A673 (cell line): Measurements from ENCODE around the gene TRPC4. TPM values are rescaled to one million over a fixed set of nuclear protein-coding genes. Genes with fewer than 3 reads are reported as not detected.

Source experiments
- BruUV-seq: library from RNA; stranded (reverse); fragments of 400-500 nt; replicated peaks from 2 replicates; lab custom pipeline; 2021; lab: Mats Ljungman, UMichigan
- CTCF ChIA-PET: fragments of 300-600 bp; sonication (Branson Sonifier 250); formaldehyde crosslinking; loops from one replicate; lab custom pipeline; 2022; ENCODE audit warnings: antibody characterized with exemption; lab: Charles Lee
- POLR2A ChIA-PET: fragments of 300-600 bp; sonication (Branson Sonifier 250); formaldehyde crosslinking; loops from one replicate; lab custom pipeline; 2022; ENCODE audit warnings: antibody characterized with exemption; ENCODE audit not compliant: low non-redundant PET; lab: Charles Lee
- DNase-seq: peaks from one replicate; pipeline ENCODE4 v3.0.0-alpha.2; 2015; ENCODE audit warnings: low spot score
- H3K27ac ChIP-seq: fragments of 200-600 bp; sonication (generic); 2 replicates; pipeline ENCODE4 v1.5.1; 2016; ENCODE audit warnings: mixed run types, low read depth, mild to moderate bottlenecking, mixed read lengths, antibody characterized with exemption, low read length; ENCODE audit not compliant: poor library complexity, severe bottlenecking
- H3K27me3 ChIP-seq: fragments of 200-600 bp; sonication (generic); replicated peaks from 2 replicates; pipeline ENCODE4 v1.6.1; 2017; ENCODE audit warnings: mixed run types, low read depth, mild to moderate bottlenecking, mixed read lengths, antibody characterized with exemption, low read length; ENCODE audit not compliant: insufficient read depth, poor library complexity
- H3K36me3 ChIP-seq: fragments of 200-600 bp; sonication (generic); 2 replicates; pipeline ENCODE4 v1.6.1; 2016; ENCODE audit warnings: mixed run types, mild to moderate bottlenecking, mixed read lengths, antibody characterized with exemption, low read length; ENCODE audit not compliant: insufficient read depth, poor library complexity, severe bottlenecking
- H3K4me1 ChIP-seq: fragments of 200-600 bp; sonication (generic); 2 replicates; pipeline ENCODE4 v1.6.1; 2017; ENCODE audit warnings: mixed run types, mild to moderate bottlenecking, mixed read lengths, antibody characterized with exemption, low read length; ENCODE audit not compliant: insufficient read depth, poor library complexity, severe bottlenecking
- H3K4me3 ChIP-seq: fragments of 200-600 bp; sonication (generic); 2 replicates; pipeline ENCODE4 v1.5.1; 2016; ENCODE audit warnings: low read depth, mixed run types, mild to moderate bottlenecking, mixed read lengths, low read length; ENCODE audit not compliant: poor library complexity, severe bottlenecking
- H3K9me3 ChIP-seq: fragments of 200-600 bp; sonication (generic); 2 replicates; pipeline ENCODE4 v1.6.1; 2016; ENCODE audit warnings: mixed run types, low read depth, mild to moderate bottlenecking, mixed read lengths, antibody characterized with exemption, low read length; ENCODE audit not compliant: poor library complexity, severe bottlenecking
- CTCF ChIP-seq: fragments of 300-800, 200-600 bp; sonication (generic); conservative IDR thresholded peaks from 2 replicates; pipeline ENCODE4 v1.5.1; 2017; ENCODE audit warnings: low read depth, mild to moderate bottlenecking, antibody characterized with exemption, low read length, moderate library complexity, mixed read lengths
- EZH2 ChIP-seq: fragments of 200-600 bp; sonication (generic); IDR thresholded peaks from 2 replicates; pipeline ENCODE4 v1.6.1; 2017; ENCODE audit warnings: borderline replicate concordance, low read depth, mild to moderate bottlenecking, mixed read lengths, antibody characterized with exemption, low read length; ENCODE audit not compliant: poor library complexity, severe bottlenecking
- intact Hi-C: fragments of 100-400 bp; cut with micrococcal nuclease; formaldehyde crosslinking; loops from one replicate; pipeline ENCODE4 v1.10.0; 2022; ENCODE audit not compliant: unreplicated experiment
- total RNA-seq: library from RNA; stranded (reverse); gene quantifications from 2 replicates; pipeline ENCODE4 v1.2.3, GENCODE V29; 2021

TRPC4 gene
- total RNA-seq, 1 experiment from 2014 or later = 27.0 TPM

- BruUV-seq = no TSS peak
- no peak overlapping the region for H3K27ac ChIP-seq
- no peaks in the 10 kb centered on the region for H3K36me3 ChIP-seq
- no peak for DNase-seq
- TF ChIP-seq EZH2 (no peak), CTCF (no peak)
- H3K9me3 ChIP-seq = no peaks in the 10 kb centered on the region
- POLR2A ChIA-PET = no interaction called here
- CTCF ChIA-PET = no interaction called here
- peaks cover 3% of the 10 kb centered on the region for H3K4me1 ChIP-seq
- no peaks in the 10 kb centered on the region for H3K27me3 ChIP-seq
- H3K4me3 ChIP-seq = no peak overlapping the region
- intact Hi-C loops = no loop called here
Measured at GRCh38 chr13:37905736-37906135, 36.2 kb upstream of the TRPC4 start.

- Histone ChIP-seq H3K36me3 (no peaks in the 10 kb centered on the region), H3K27ac (no peak overlapping the region), H3K27me3 (no peaks in the 10 kb centered on the region), H3K4me1 (peaks cover 6% of the 10 kb centered on the region), H3K9me3 (no peaks in the 10 kb centered on the region), H3K4me3 (no peak overlapping the region)
- intact Hi-C loops = no loop called here
- DNase-seq = no peak
- ChIA-PET CTCF (no interaction called here), POLR2A (no interaction called here)
- no peak for TF ChIP-seq EZH2
- TF ChIP-seq CTCF = no peak
- BruUV-seq = no TSS peak
Measured at GRCh38 chr13:37899753-37900152, 30.2 kb upstream of the TRPC4 start.

- no peak for DNase-seq
- peaks cover 15% of the 10 kb centered on the region for H3K4me1 ChIP-seq
- no peak overlapping the region for H3K4me3 ChIP-seq
- CTCF ChIA-PET = no interaction called here
- intact Hi-C loops = no loop called here
- no peaks in the 10 kb centered on the region for H3K36me3 ChIP-seq
- H3K27me3 ChIP-seq = no peaks in the 10 kb centered on the region
- BruUV-seq = no TSS peak
- no peak overlapping the region for H3K27ac ChIP-seq
- no peak for TF ChIP-seq EZH2
- no peak for TF ChIP-seq CTCF
- no peaks in the 10 kb centered on the region for H3K9me3 ChIP-seq
- POLR2A ChIA-PET = no interaction called here
Measured at GRCh38 chr13:37893321-37893720, 23.7 kb upstream of the TRPC4 start.
